GM21381 (cell line): ENCODE data around the gene RAD51B.

Experiments
- ATAC-seq: cut with Tn5 transposase; IDR thresholded peaks from one replicate; pipeline ENCODE4 v1.9.1; 2021; ENCODE audit warnings: mild to moderate bottlenecking, moderate library complexity; ENCODE audit not compliant: unreplicated experiment

RAD51B gene

GRCh38 chr14:68343534-68344118 lies 524.0 kb downstream of the RAD51B start:
- ATAC-seq, result no peak

- ATAC-seq, result no peak
Observed at GRCh38 chr14:68345738-68346137, 526.2 kb downstream of the RAD51B start.

- no peak for ATAC-seq
Observed at GRCh38 chr14:68346556-68347343, 527.2 kb downstream of the RAD51B start.

- ATAC-seq, result no peak
Observed at GRCh38 chr14:68349900-68350629, 530.5 kb downstream of the RAD51B start.

GRCh38 chr14:68355415-68355814 lies 535.8 kb downstream of the RAD51B start:
- no peak for ATAC-seq

GRCh38 chr14:68357777-68358176 lies 538.2 kb downstream of the RAD51B start:
- ATAC-seq, result no peak

GRCh38 chr14:68358500-68358899 lies 538.9 kb downstream of the RAD51B start:
- ATAC-seq, result no peak

- ATAC-seq, result no peak
Observed at GRCh38 chr14:68359022-68359836, 539.6 kb downstream of the RAD51B start.

GRCh38 chr14:68359837-68360552 lies 540.4 kb downstream of the RAD51B start:
- ATAC-seq, result no peak

- no peak for ATAC-seq
Observed at GRCh38 chr14:68361231-68361630, 541.7 kb downstream of the RAD51B start.

- ATAC-seq, result no peak
Observed at GRCh38 chr14:68362846-68363245, 543.3 kb downstream of the RAD51B start.

- ATAC-seq, result no peak
Observed at GRCh38 chr14:68363466-68363842, 543.9 kb downstream of the RAD51B start.

GRCh38 chr14:68363843-68364767 lies 544.5 kb downstream of the RAD51B start:
- no peak for ATAC-seq

GRCh38 chr14:68364792-68365192 lies 545.2 kb downstream of the RAD51B start:
- ATAC-seq, result no peak

GRCh38 chr14:68365228-68365627 lies 545.6 kb downstream of the RAD51B start:
- ATAC-seq, result no peak

GRCh38 chr14:68366656-68367055 lies 547.1 kb downstream of the RAD51B start:
- ATAC-seq, result no peak

GRCh38 chr14:68367536-68367935 lies 548.0 kb downstream of the RAD51B start:
- ATAC-seq, result no peak

- ATAC-seq, result peak; percentile 49
Observed at GRCh38 chr14:68368850-68369249, 549.3 kb downstream of the RAD51B start.

GRCh38 chr14:68369281-68370056 lies 549.9 kb downstream of the RAD51B start:
- peak; percentile 44 for ATAC-seq
